ENCODE results near the gene ALOX5.
"Not testable (repeated sequence)": the region's sequence is repeated elsewhere in the genome, so short reads cannot be mapped to it uniquely, and the experiment has no call there.

The ALOX5 gene

DNA sequence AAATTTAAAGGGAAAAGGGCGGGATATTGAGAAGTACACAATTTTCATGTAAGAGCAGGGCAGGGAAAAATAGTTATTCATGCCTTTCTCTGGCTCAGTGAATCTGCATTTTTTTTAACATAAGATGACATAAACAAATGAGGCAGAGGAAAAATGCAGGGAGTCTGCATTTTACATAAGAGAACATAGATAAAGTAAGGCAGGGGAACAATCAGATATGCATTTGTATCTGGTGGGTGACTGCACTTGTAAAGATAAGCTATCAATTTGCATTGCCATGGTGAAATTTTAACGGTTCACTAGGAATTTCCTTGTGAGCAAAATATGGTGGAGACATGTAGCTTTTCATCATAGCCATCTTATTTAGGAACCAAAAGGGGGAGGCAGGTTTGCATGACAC is 33.5 kb downstream of the ALOX5 start:
- DNase-seq: peak; percentile 24 to 54

DNA sequence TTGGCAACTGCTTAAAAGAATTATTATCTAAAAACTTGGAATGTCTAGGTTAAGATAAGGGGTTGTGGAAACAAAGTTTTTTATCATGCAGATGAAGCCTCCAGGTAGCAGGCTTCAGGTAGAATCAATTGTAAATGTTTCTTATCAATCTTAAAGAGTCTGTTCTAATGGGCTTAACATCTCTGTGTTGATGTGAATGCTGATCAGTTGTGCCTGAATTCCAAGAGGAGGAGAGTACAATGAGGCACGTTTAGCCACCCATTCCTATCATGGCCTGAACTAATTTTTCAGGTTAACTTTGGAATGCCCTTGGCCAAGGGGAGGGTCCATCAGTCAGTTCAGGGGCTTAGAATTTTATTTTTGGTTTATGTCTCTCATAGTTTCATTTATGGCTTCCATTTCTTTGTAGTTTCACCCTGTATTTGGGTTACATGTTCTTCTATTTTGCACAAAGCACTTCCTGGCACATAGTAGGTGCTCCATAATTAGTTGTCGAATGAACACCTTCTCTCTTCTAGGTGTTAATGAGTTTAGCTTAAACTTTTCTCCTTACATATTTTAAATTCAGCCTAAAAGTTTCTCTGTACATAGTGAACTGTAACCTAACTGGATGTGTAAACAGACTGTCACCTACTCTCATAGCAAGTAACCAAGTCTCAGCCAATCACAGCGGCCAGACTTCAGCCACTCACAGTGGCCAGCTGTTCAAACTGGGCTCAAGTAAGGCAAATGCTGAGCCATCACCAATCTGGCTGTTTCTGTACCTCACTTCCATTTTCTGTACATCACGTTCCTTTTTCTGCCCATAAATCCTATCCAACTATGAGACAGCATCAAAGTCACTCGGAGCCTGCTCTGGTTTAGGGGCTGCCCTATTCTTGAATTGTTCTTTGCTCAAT is 34.7 kb downstream of the ALOX5 start:
- DNase-seq: no peak

DNA sequence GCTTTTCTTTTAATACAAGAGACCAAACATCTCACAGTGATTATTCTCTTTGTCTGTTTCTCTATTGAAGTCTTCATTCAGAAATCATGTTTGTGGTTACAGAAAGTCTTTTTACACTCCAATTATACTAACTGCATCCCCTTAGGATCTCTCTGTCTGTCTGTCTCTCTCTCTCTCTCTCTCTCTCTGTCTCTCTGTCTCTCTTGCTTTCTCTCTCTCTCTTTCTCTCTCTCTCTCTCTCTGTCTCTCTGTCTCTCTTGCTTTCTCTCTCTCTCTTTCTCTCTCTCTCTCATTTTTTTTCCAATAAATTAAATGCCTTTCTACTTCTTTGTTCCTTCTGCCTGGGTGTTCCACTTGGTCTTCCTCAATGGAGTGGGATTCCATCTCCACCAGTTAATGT is 35.3 kb downstream of the ALOX5 start:
- not testable (repeated sequence) for DNase-seq

DNA sequence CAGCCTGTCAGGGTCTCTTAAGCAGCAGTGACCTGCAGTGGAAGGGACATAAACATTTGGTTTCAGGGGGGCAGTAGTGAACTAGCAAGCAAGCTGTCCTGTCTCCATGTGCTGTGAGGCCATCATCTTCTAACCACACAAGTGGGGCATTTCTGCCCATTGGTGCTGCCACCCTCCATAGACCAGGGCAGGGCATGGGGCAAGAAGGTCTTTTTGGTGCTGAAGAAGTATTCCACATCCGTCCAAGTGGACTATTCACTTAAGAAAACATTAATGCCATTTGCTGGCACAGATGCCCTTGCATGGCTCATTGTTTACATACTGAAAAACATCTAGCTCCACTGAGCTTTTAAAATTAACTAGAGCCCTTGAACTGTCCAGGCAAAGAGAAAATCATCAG is 35.8 kb downstream of the ALOX5 start:
- no peak for DNase-seq

DNA sequence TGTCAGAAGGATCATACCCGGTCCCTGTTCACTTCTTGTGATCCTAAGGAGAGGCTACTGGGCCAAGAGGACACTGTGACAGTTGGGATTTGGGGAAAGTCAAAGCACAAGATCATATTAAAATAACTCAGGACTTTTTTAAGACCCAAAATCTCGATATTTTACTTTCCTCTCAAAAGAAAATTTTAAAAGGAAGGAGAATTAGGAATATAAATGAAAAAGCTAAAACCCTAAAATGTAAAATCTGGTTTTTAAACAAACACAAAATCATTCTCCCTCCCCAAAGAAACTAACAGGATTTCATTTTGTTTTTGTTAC is 36.4 kb downstream of the ALOX5 start:
- DNase-seq: no peak

DNA sequence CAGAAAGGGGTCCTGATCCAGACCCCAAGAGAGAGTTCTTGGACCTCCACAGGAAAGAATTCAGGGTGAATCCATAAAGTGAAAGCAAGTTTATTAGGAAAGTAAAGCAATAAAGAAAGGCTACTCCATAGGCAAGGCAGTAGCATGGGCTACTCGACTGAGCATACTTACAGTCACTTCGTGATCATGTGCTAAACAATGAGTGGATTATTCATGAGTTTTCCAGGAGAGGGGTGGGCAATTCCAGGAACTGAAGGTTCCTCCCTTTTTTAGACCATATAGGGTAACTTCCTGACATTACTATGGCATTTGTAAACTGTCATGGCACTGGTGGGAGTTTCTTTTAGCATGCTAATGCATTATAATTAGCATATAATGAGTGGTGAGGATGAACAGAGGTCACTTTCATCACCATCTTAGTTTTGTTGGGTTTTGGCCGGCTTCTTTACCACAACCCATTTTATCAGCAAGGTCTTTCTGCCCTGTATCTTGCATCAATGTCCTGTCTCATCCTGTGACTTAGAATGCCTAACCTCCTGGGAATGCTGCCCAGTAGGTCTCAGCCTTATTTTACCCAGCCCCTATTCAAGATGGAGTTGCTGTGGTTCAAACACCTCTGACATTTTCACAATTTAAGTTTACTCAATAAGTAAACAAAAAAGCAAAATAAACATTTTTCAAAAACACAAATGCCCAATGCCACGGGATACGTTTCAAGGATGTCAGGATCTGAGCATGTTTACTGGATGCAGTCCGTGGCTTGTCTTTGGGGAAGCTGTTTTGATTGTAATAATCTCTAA is 37.0 kb downstream of the ALOX5 start:
- DNase-seq: no peak

DNA sequence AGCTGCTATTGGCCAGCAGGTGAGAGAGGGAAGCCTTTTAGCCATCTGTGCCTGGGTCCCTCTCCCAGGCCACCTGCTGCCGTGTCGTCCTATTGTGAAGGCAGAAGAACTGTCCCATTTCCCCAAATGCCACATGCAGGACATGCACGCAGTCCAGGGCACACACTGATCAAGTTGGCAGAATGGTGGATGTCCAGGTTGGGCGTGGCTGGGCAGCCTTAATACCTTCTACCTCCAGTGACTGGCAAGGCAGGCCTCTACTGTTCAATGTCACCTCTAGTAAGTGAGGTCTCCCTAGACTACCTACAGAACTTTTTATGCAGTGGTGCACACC is 37.6 kb downstream of the ALOX5 start:
- DNase-seq: no peak

DNA sequence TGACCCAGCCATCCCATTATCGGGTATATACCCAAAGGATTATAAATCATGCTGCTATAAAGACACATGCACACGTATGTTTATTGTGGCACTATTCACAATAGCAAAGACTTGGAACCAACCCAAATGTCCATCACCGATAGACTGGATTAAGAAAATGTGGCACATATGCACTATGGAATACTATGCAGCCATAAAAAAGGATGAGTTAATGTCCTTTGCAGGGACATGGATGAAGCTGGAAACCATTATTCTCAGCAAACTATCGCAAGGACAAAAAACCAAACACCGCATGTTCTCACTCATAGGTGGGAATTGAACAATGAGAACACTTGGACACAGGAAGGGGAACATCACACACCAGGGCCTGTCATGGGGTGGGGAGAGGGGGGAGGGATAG is 41.0 kb downstream of the ALOX5 start:
- not testable (repeated sequence) for DNase-seq

DNA sequence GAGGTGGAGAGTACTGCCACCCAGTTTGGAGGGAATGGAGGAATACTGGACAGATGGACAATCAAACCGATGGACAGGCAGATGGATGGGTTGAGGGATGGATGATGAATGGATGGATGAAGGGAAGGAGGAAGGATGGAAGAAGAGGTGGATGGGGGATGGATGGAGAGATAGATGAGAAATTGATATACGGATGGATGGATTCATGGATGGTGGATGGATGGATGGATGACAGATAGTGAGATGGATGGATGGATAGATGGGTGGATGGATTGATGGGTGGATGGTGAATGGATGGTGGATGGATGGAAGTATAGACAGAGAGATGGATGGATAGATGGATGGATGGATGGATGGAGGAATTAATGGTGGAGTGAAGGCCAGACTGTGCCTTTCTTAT is 42.6 kb downstream of the ALOX5 start:
- no peak for DNase-seq

DNA sequence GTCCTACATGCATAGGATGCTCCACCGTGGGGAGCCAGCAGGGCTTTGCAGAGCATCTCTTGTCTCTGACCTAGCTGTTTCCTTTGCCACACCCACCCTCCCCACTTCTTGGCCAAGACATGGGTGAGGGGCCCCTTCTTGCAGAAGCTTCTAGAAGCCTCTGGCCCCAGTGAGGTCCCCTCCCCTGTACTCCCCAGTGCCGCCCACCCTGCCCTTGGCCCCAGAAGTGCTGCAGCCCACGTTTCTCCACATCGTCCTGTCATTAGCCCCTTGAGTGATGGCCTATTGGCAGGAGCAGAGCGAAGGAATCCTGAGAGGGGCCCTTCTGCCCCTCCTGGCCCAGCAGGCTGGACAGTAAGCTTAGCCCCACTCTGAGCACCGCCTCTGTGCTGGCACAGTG is 43.7 kb downstream of the ALOX5 start:
- no peak for DNase-seq

DNA sequence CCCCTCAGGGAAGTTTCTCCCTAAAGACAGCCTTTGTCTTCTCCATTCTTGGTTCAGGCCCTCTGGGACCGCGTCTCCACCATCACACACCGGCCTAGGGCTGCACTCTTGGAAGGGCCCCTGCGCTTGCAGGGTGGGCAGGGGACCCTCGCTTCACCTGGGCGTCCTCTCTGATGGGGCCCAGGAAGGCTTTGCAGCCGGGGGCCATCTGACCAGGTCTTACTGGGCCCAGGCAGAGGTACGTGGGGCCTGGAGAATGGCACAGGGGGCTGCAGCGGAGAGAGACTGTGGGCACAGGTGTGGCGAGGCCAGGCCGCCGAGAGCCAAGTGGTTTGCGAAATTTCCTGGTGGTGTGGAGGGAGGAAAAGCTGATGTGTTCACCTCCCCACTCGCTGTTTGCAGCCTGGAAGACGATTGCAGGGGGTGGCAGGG is 44.4 kb downstream of the ALOX5 start:
- DNase-seq: no peak

DNA sequence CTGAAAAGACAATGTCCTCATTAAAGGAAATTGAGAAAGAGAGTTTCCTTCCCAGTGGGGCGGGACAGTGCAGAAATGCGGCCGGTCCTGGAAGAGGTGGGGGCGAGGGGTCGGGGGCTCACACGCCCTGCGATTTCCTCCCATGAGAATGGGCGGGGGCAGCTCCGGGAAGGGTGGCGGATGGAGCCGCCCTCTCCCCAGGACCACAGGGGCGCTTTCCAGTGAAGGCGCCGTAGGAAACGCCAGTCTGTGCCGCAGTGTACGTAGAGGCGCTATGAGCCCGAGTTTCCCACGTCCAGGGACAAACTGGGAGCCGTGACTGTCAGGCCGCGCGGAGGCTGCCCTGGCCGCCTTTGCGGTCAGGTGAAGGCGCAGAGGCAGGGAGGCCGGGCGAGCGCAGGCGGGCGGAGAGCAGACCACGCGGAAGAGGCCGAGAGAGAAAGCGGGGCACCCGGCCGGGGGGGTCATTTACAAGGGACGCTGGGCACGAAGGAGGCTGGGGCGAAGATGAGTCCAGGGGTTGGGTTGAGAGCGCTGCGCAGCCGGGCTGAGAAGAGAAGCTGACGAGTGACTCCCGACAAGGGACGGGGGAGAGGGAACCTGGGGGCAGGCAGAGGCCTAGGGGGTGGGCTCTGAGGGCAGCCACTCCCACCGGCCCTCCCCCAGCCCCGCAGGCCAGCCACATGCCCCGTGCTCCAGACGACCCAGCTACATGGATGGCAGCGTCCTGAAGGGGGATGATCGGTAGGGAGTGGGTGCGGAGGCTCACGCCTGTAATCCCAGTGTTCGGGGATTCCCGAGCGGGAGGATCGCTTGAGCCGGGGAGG is 45.0 kb downstream of the ALOX5 start:
- DNase-seq: no peak

DNA sequence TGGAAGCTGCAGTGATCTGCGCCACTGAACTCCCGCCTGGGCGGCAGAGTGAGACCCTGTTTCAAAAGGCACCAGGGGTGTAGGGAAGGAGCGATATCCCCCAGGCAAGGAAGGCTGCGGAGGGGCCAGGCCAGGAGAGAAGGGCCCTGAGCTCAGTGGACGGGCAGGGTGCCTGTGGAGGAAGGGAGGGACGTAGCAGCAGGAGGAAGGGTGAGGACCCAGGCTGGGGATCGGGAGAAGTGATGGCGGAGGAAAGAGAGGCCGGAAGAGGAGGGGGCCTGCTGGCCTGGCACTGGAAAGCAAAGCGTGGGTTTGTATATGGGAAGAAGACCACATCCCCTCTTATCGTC is 45.6 kb downstream of the ALOX5 start:
- no peak for DNase-seq

DNA sequence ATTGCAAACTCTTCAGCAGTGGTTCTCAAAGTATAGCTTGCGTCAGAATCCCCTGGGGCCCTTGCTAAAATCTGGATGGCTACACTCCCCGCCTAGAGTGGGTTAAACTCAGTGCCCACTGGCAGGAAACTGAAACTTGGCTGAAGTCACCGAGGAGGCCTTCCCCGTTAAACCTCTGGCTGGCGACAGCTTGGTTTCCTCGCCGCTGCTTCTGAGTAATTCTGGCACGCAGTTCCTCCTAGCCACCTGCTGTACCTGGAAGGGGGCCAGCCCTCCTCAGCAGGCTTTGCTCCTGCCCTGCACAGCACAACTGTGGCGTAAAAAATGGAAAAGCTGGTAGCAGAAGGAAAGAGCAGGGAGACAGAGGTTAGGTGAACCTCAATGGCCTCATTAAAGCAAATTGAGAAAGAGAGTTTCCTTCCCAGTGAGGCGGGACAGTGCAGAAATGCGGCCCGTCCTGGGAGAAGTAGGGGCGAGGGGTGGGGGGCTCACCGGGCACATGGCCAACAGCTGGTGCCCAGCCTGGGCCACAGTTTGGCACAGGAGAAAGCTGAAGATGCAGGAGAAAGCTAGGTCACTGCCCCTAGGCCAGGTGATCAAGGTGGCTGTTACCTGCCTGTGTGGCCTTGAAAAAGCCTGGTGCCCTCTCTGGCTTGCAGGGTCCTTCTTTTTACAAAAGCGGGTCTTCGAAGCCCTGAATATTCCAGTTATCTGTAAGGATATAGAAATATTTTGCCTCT is 46.6 kb downstream of the ALOX5 start:
- DNase-seq: no peak

DNA sequence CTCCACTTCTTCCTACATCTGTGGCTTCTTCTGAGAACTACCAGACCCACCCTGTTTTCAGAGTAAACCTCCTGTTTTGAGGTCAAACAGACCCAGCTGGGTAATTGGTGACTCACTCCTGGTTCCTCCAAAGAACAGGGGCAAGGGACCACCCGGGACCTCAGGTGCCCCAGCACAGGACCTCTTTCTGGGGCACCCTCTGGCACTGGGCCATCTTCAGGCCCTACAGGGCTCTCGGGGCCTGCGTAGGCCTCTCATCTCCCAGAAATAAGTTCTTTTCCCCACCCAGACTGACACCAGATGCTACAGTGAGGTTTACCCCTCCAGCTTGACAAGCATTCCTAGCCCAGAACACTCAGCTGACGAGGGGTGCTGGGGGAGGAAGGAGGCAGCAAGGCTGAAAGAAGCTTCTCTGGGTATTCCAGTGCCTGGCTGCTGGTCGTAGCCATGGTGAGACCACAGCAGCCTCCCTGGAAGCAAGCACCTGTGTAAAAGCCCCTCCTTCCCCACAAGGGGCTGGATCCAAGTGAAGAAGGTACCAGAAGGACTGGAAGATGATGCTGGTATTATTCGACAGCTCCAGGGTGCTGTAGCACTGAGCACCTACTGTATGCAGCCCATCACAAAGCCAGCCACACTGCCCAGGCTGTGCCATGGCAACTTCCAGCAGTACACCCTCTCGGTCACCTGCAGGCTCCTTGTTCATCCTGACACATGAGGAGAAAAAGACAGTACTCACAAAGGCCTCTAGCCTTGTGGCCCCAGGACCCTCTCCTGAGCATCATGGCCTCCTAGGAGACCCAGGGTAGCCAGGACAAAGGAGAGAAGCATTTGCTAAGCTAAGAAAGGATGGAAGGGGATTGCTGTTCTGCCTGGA is 47.4 kb downstream of the ALOX5 start:
- DNase-seq: no peak

DNA sequence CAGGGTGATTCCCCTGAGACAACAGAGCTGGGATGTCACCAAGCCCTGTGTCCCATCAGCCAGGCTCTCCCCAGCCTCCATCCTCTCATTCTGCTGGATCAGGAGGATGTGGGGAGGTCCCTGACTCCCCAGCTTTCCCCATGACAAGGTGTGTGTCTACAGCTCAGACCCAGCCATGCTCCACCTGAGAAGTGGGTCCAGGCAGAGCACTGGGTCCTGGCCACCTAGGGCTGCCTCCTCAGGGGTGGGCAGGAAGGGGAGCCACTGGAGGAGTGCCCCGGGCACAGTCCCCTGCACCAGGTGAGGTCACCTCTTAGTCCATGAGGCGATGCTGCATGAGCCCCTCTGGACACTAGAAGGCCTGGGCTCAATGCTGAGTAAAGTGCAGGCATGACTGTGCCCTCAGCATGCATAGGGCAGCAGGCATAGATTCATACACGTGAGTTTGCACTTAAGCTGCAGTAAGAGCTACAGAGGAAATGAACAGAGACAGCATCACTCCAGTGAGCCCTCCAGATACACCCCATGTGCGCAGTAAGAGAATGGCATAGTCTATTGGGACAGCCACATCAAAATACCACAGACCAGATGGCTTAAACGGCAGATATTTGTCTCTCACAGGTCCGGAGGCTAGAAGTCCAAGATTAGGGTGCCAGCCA is 48.3 kb downstream of the ALOX5 start:
- no peak for DNase-seq

DNA sequence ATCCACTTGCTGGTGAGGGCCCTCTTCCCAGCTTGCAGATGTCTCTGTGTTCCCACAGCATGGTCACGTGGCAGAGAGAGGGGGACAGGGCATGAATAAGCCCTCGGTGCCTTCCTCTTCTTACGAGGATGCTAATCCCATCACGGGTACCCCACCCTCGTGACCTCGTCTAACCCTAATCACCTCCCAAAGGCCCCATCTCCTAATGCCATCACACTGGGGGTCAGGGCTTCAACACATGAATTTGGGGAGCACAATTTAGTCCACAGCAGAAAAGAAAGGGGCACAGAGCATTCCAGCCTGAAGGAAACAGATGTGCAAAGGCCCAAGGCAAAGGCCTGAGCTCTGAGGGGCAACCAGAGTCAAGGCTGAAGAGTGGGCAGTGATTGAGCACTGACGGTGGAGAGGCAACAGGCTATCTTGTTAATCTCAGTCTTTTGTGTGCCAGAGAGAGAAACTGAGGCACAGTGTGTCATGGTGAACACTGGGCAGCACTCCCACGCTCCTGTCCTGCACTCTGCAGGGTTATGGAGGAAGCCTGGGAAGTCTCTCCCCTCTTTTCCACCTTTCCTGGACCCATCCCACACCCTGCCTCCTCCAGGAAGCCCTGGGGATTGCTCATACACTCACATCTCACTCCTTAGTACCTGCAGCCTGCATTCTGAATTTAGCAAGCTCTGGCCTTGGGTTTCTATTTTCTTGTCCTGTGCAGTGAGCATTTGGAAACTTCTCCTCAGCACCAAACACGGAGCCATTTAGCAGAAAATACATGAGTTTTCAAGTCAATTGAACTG is 49.0 kb downstream of the ALOX5 start:
- no peak for DNase-seq

DNA sequence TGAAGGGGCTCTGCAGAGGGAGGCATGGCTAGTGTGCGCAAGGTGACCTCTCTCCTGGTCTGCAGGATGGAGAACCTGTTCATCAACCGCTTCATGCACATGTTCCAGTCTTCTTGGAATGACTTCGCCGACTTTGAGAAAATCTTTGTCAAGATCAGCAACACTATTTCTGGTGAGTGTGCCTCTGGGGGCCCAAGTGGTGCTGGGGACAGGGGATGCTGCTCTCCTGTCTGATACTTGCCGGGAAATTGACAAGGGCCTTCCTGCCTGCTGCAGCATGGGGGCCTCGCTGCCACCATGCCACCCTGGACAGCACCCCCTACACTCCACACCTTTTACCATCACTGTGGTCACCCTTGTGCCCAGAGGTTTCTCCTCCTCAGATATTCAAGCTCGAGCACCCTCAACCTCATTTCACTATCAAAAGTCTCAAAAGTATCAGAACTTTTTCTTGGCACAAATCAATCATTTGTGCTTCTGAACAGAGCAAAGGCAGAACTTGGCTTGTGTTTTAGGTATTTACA is 50.0 kb downstream of the ALOX5 start:
- no peak for DNase-seq

DNA sequence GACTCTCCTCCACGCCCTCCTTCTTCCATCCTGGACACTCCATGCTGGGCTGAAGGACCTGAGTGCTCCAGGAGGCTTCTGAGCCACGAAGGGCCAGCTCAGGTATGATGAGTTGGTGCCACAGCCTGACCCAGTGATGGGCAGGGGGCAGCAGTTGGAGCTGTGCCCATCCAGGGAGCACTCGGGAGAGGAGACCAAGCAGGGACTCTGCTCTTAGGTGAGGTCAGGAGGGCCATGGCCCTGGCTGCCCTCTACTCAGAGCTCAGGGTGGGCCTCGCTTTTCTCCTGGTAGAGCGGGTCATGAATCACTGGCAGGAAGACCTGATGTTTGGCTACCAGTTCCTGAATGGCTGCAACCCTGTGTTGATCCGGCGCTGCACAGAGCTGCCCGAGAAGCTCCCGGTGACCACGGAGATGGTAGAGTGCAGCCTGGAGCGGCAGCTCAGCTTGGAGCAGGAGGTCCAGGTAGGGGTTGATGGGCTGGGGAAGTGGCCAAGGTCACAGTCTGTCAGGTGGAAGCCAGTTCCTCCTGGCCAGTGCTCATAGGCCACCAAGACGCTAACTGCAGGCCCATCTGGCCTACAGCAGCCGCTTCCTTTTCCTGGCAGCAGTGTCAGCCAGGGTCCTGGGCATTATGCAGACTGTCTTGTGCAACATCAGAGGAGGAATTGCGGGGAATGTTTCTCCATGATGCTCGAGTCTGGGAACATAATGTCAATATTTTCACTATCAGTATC is 50.8 kb downstream of the ALOX5 start:
- no peak for DNase-seq
